ENCODE results near the gene PAPOLB. TPM values are rescaled to one million over a fixed set of nuclear protein-coding genes. Genes with fewer than 3 reads are reported as not detected.

The PAPOLB gene
- total and polyA plus RNA-seq, 12 donors, result 0.01 to 0.21 (median 0.14) TPM; not detected in 4

GRCh38 chr7:4876586-4876985 is 14.8 kb upstream of the PAPOLB start:
- ATAC-seq, result no peak
- intact Hi-C loops (cut with DNase I), result loop anchor here in 1 of 10 donors (10.0 kb wide), 1 partner anchor 82 kb away; no protein-coding TSS in a partner anchor
- Histone ChIP-seq H3K27me3 (peaks cover 0 to 10% (median 0%) of the 10 kb centered on the region in 7 donors), H3K4me3 (no peak overlapping the region), H3K36me3 (peaks cover 0 to 34% (median 0%) of the 10 kb centered on the region in 9 donors), H3K27ac (no peak overlapping the region), H3K4me1 (peaks cover 0 to 45% (median 10%) of the 10 kb centered on the region in 9 donors), H3K9me3 (no peaks in the 10 kb centered on the region)
- WGBS, 2 donors, result 97% methylated on average over 18 of the region's 18 CpGs
- DNase-seq, result no peak
- TF ChIP-seq, protein P1, sequence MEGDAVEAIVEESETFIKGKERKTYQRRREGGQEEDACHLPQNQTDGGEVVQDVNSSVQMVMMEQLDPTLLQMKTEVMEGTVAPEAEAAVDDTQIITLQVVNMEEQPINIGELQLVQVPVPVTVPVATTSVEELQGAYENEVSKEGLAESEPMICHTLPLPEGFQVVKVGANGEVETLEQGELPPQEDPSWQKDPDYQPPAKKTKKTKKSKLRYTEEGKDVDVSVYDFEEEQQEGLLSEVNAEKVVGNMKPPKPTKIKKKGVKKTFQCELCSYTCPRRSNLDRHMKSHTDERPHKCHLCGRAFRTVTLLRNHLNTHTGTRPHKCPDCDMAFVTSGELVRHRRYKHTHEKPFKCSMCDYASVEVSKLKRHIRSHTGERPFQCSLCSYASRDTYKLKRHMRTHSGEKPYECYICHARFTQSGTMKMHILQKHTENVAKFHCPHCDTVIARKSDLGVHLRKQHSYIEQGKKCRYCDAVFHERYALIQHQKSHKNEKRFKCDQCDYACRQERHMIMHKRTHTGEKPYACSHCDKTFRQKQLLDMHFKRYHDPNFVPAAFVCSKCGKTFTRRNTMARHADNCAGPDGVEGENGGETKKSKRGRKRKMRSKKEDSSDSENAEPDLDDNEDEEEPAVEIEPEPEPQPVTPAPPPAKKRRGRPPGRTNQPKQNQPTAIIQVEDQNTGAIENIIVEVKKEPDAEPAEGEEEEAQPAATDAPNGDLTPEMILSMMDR (IDR thresholded peaks at IDR 0.05), result no peak

- DNase-seq (no peak), ATAC-seq (no peak)
- Histone ChIP-seq H3K27me3 (peaks cover 0 to 20% (median 0%) of the 10 kb centered on the region in 7 donors), H3K4me3 (no peak overlapping the region), H3K36me3 (peaks cover 0 to 34% (median 0%) of the 10 kb centered on the region in 9 donors), H3K9me3 (no peaks in the 10 kb centered on the region), H3K27ac (no peak overlapping the region), H3K4me1 (peaks cover 0 to 34% (median 8%) of the 10 kb centered on the region in 9 donors)
- TF ChIP-seq, protein P1 (IDR thresholded peaks at IDR 0.05), result no peak
- intact Hi-C loops (cut with DNase I), result loop anchor here in 1 of 10 donors (10.0 kb wide), 1 partner anchor 81 kb away; no protein-coding TSS in a partner anchor
- WGBS, 2 donors, result 89 to 93% methylated on average over 15 of the region's 15 CpGs
Observed at GRCh38 chr7:4875391-4875790, 13.6 kb upstream of the PAPOLB start.

GRCh38 chr7:4873071-4873944 is 11.5 kb upstream of the PAPOLB start:
- Histone ChIP-seq H3K4me3 (no peak overlapping the region), H3K36me3 (peaks cover 0 to 35% (median 0%) of the 10 kb centered on the region in 9 donors), H3K27me3 (peaks cover 0 to 28% (median 0%) of the 10 kb centered on the region in 7 donors), H3K4me1 (peaks cover 0 to 18% (median 8%) of the 10 kb centered on the region in 9 donors), H3K27ac (no peak overlapping the region), H3K9me3 (peaks cover 0 to 18% (median 0%) of the 10 kb centered on the region in 11 donors)
- TF ChIP-seq, protein P1 (IDR thresholded peaks at IDR 0.05), result no peak
- no peak for DNase-seq
- no peak for ATAC-seq
- WGBS, 2 donors, result 83 to 86% methylated on average over 31 of the region's 31 CpGs
- intact Hi-C loops (cut with DNase I), result loop anchor here in 1 of 10 donors (10.0 kb wide), 1 partner anchor 79 kb away; no protein-coding TSS in a partner anchor

GRCh38 chr7:4871930-4872675 is 10.3 kb upstream of the PAPOLB start:
- intact Hi-C loops (cut with DNase I), result loop anchor here in 1 of 10 donors (10.0 kb wide), 1 partner anchor 77 kb away; no protein-coding TSS in a partner anchor
- 33 to 49% methylated on average over 19 of the region's 19 CpGs for WGBS, 2 donors
- TF ChIP-seq, protein P1 (IDR thresholded peaks at IDR 0.05), result no peak
- H3K4me3 ChIP-seq, result no peak overlapping the region
- H3K36me3 ChIP-seq, result peaks cover 0 to 31% (median 0%) of the 10 kb centered on the region in 9 donors
- H3K27me3 ChIP-seq, result peaks cover 0 to 28% (median 0%) of the 10 kb centered on the region in 7 donors
- no peak overlapping the region for H3K27ac ChIP-seq
- peaks cover 0 to 25% (median 0%) of the 10 kb centered on the region in 11 donors for H3K9me3 ChIP-seq
- peak; percentile 26 to 78 (median 53) for ATAC-seq
- peak in 1 of 2 donors; percentile 31 for DNase-seq
- peaks cover 0 to 18% (median 8%) of the 10 kb centered on the region in 9 donors for H3K4me1 ChIP-seq

Measured in heart right ventricle (tissue), 16 donors.